ENCODE data around the gene CLTB.

GRCh38 chr5:176413255-176413565 is 3.1 kb downstream of the CLTB start:
- TF ChIP-seq CTCF (IDR thresholded peaks at IDR 0.05; ENCODE audit: low read depth, low read length) (no peak), POLR2A (IDR thresholded peaks at IDR 0.05; ENCODE audit: extremely low read depth, insufficient read length) (no peak), MAX (IDR thresholded peaks at IDR 0.05; ENCODE audit: low read depth, low read length) (no peak)

Measured in NB4 (cell line).